ENCODE measurements around the gene IQCE.

DNA sequence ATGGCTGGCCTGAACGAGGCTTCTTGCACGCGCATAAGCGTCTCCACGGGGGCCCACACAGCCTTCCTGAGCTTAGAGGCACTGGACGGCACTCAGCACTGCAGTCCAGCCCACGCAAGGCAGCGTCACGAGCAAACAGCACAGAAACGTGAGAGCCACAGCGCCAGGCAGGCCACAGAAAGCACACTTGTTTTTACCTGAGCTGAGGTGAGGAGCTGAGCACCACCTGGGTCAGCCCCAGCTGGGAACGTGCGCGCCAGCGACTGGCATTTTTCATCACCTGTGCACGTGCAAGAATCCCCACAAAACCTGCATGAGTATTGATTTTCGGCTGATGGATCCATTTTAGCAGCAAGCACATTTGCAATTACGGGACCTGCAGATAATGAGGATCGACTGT is 26.7 kb downstream of the IQCE start:
- TF ChIP-seq CTCF (IDR thresholded peaks at IDR 0.05; ENCODE audit: poor library complexity, severe bottlenecking) (no peak), POLR2AphosphoS5 (IDR thresholded peaks at IDR 0.05) (no peak), EP300 (conservative IDR thresholded peaks at IDR 0.05; ENCODE audit: poor library complexity, severe bottlenecking) (no peak), EZH2 (IDR thresholded peaks at IDR 0.05; ENCODE audit: borderline replicate concordance, insufficient read depth, low read length, poor library complexity, severe bottlenecking) (no peak), SMC3 (conservative IDR thresholded peaks at IDR 0.05; ENCODE audit: poor library complexity) (no peak)
- TF ChIP-seq, protein P1, sequence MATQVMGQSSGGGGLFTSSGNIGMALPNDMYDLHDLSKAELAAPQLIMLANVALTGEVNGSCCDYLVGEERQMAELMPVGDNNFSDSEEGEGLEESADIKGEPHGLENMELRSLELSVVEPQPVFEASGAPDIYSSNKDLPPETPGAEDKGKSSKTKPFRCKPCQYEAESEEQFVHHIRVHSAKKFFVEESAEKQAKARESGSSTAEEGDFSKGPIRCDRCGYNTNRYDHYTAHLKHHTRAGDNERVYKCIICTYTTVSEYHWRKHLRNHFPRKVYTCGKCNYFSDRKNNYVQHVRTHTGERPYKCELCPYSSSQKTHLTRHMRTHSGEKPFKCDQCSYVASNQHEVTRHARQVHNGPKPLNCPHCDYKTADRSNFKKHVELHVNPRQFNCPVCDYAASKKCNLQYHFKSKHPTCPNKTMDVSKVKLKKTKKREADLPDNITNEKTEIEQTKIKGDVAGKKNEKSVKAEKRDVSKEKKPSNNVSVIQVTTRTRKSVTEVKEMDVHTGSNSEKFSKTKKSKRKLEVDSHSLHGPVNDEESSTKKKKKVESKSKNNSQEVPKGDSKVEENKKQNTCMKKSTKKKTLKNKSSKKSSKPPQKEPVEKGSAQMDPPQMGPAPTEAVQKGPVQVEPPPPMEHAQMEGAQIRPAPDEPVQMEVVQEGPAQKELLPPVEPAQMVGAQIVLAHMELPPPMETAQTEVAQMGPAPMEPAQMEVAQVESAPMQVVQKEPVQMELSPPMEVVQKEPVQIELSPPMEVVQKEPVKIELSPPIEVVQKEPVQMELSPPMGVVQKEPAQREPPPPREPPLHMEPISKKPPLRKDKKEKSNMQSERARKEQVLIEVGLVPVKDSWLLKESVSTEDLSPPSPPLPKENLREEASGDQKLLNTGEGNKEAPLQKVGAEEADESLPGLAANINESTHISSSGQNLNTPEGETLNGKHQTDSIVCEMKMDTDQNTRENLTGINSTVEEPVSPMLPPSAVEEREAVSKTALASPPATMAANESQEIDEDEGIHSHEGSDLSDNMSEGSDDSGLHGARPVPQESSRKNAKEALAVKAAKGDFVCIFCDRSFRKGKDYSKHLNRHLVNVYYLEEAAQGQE (IDR thresholded peaks at IDR 0.05; ENCODE audit: borderline replicate concordance): no peak

Measured in neural cell (in vitro differentiated cells).